Tibial artery (tissue), 4 donors: Measurements from ENCODE around the gene PRKX.

Experiments
- DNase-seq, 2 donors: peaks; one replicate each; pipeline ENCODE4 v3.0.0-alpha.2; 2019
- H3K27ac ChIP-seq, 2 donors: fragments of 200-600 bp; sonication (generic) in 1 of 2; 1 replicate in 1 of 2; 2 replicates in 1 of 2; pipeline ENCODE4 v1.5.1; 2018 to 2019; ENCODE audit warnings: mild to moderate bottlenecking in 1 of 2
- H3K27me3 ChIP-seq, 2 donors: fragments of 200-600 bp; sonication (generic) in 1 of 2; one replicate each; pipeline versions ENCODE4 v1.5.1 to v1.6.0; 2016 to 2019
- H3K36me3 ChIP-seq, 3 donors: fragments of 200-600 bp; sonication (generic) in 2 of 3; one replicate each; pipeline ENCODE4 v1.5.1; 2016 to 2019; ENCODE audit warnings: mild to moderate bottlenecking in 2 of 3
- H3K4me1 ChIP-seq, 4 donors: fragments of 200-600 bp; sonication (generic) in 2 of 4; 1 replicate in 3 of 4; 2 replicates in 1 of 4; pipeline ENCODE4 v1.5.1; 2016 to 2019
- H3K4me3 ChIP-seq, 2 donors: fragments of 200-600 bp; sonication (generic) in 1 of 2; 1 replicate in 1 of 2; 2 replicates in 1 of 2; pipeline ENCODE4 v1.5.1; 2018 to 2019; ENCODE audit warnings: mild to moderate bottlenecking in 2 of 2
- H3K9me3 ChIP-seq, 3 donors: fragments of 200-600 bp; sonication (generic) in 1 of 3; one replicate each; pipeline ENCODE4 v1.5.1; 2016 to 2019
- intact Hi-C: fragments of 100-400 bp; cut with DNase I; formaldehyde crosslinking; loops from one replicate; pipeline ENCODE4 v1.15.0; 2023; ENCODE audit warnings: low total_unique reads
- TF ChIP-seq, protein P1 (sequence below), 2 experiments: fragments of 200-600 bp in 1 of 2; fragments of 450-650 bp in 1 of 2; IDR thresholded peaks; one replicate each; pipeline ENCODE4 v1.5.1; 2017 to 2019; ENCODE audit warnings: antibody characterized with exemption in 2 of 2, mild to moderate bottlenecking in 1 of 2, moderate library complexity in 1 of 2

PRKX gene

GRCh38 chrX:3584415-3584996 is 128.9 kb downstream of the PRKX start:
- intact Hi-C loops = no loop called here
- no peaks in the 10 kb centered on the region for H3K4me1 ChIP-seq
- no peak for DNase-seq
- TF ChIP-seq, protein P1, sequence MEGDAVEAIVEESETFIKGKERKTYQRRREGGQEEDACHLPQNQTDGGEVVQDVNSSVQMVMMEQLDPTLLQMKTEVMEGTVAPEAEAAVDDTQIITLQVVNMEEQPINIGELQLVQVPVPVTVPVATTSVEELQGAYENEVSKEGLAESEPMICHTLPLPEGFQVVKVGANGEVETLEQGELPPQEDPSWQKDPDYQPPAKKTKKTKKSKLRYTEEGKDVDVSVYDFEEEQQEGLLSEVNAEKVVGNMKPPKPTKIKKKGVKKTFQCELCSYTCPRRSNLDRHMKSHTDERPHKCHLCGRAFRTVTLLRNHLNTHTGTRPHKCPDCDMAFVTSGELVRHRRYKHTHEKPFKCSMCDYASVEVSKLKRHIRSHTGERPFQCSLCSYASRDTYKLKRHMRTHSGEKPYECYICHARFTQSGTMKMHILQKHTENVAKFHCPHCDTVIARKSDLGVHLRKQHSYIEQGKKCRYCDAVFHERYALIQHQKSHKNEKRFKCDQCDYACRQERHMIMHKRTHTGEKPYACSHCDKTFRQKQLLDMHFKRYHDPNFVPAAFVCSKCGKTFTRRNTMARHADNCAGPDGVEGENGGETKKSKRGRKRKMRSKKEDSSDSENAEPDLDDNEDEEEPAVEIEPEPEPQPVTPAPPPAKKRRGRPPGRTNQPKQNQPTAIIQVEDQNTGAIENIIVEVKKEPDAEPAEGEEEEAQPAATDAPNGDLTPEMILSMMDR (IDR thresholded peaks at IDR 0.05) = no peak
- no peak overlapping the region for H3K4me3 ChIP-seq
- no peaks in the 10 kb centered on the region for H3K27me3 ChIP-seq
- H3K36me3 ChIP-seq = no peaks in the 10 kb centered on the region
- H3K27ac ChIP-seq = no peak overlapping the region
- H3K9me3 ChIP-seq = no peaks in the 10 kb centered on the region

GRCh38 chrX:3582451-3582850 is 131.0 kb downstream of the PRKX start:
- H3K36me3 ChIP-seq = no peaks in the 10 kb centered on the region
- no peak overlapping the region for H3K4me3 ChIP-seq
- no peaks in the 10 kb centered on the region for H3K9me3 ChIP-seq
- intact Hi-C loops = no loop called here
- H3K27ac ChIP-seq = no peak overlapping the region
- DNase-seq = no peak
- TF ChIP-seq, protein P1 (IDR thresholded peaks at IDR 0.05) = no peak
- no peaks in the 10 kb centered on the region for H3K4me1 ChIP-seq
- H3K27me3 ChIP-seq = no peaks in the 10 kb centered on the region

GRCh38 chrX:3581609-3582108 is 131.8 kb downstream of the PRKX start:
- no peaks in the 10 kb centered on the region for H3K9me3 ChIP-seq
- intact Hi-C loops = no loop called here
- no peak for DNase-seq
- no peaks in the 10 kb centered on the region for H3K36me3 ChIP-seq
- H3K4me3 ChIP-seq = no peak overlapping the region
- H3K27ac ChIP-seq = no peak overlapping the region
- TF ChIP-seq, protein P1 (IDR thresholded peaks at IDR 0.05) = no peak
- no peaks in the 10 kb centered on the region for H3K27me3 ChIP-seq
- no peaks in the 10 kb centered on the region for H3K4me1 ChIP-seq

GRCh38 chrX:3577551-3577950 is 135.9 kb downstream of the PRKX start:
- intact Hi-C loops = no loop called here
- Histone ChIP-seq H3K27ac (no peak overlapping the region), H3K27me3 (no peaks in the 10 kb centered on the region), H3K4me1 (no peaks in the 10 kb centered on the region), H3K4me3 (no peak overlapping the region), H3K36me3 (no peaks in the 10 kb centered on the region), H3K9me3 (no peaks in the 10 kb centered on the region)
- no peak for DNase-seq
- TF ChIP-seq, protein P1 (IDR thresholded peaks at IDR 0.05) = no peak

DNA sequence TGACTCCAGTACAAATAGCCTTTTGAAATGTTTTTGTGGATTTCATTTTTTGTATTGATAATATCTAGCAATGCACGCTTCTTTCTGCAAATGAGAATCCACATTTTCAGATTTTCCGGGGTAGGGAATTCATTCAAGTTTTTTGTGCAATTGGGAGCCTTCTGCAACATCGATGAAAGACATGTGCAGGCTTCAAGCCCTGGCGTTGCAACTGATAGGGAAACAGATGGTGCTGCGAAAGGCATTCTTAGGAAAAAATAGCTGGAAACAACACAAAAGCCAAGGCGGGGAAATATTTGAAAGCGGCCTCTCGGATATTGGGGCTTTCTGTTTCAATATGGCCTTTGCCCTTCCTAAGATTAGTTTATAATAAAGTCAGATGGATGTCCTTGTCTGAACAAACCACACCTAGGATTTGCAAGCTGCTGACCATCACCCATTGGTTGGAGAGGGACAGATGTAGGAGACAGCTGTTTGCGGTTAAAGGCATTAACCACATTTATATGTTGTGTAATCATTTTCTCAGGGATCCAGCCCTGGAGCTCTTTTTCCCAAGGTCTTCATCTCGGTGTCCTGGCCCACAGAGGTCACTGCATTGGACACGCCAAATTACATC is 136.5 kb downstream of the PRKX start:
- H3K9me3 ChIP-seq = no peaks in the 10 kb centered on the region
- no peaks in the 10 kb centered on the region for H3K4me1 ChIP-seq
- H3K27ac ChIP-seq = no peak overlapping the region
- no peak overlapping the region for H3K4me3 ChIP-seq
- H3K36me3 ChIP-seq = no peaks in the 10 kb centered on the region
- intact Hi-C loops = no loop called here
- TF ChIP-seq, protein P1 (IDR thresholded peaks at IDR 0.05) = no peak
- DNase-seq = no peak
- H3K27me3 ChIP-seq = no peaks in the 10 kb centered on the region
